Left renal pelvis (tissue), 4 donors: ENCODE data around the gene PRX. TPM values are rescaled to one million over a fixed set of nuclear protein-coding genes. Genes with fewer than 3 reads are reported as not detected.

Experiments used
- polyA plus RNA-seq, 4 donors: library from polyadenylated mRNA; unstranded; fragments of 120-200 nt; gene quantifications; one replicate each; pipeline ENCODE4 v1.2.1, GENCODE V29; 2013; ENCODE audit not compliant: insufficient read length in 4 of 4

The PRX gene
- polyA plus RNA-seq, 4 donors: 7.9 to 13.4 (median 10.4) TPM

Other genes starting within 250 kb of the PRX start
- 10 to 100 TPM; 10.1 to 22.7 (median 14.3) TPM for gene MAP3K10, start 222.0 kb downstream of the PRX start, polyA plus RNA-seq
- gene TTC9B, start 195.0 kb downstream of the PRX start, polyA plus RNA-seq: under 1 TPM in 3 of 4 donors, not detected in 1; 0.05 to 0.20 (median 0.09) TPM
- 1 to 10 TPM in 1 of 4 donors, under 1 TPM in 3; 0.29 to 2.8 (median 0.80) TPM for gene CCNP, start 186.7 kb downstream of the PRX start, polyA plus RNA-seq
- 100 to 1,000 TPM; 139 to 203 (median 168) TPM for gene AKT2, start 128.0 kb downstream of the PRX start, polyA plus RNA-seq
- gene C19orf47, start 65.0 kb downstream of the PRX start, polyA plus RNA-seq: 10 to 100 TPM in 3 of 4 donors, 1 to 10 TPM in 1; 9.7 to 16.1 (median 12.2) TPM
- 100 to 1,000 TPM; 239 to 328 (median 258) TPM for gene PLD3, start 64.7 kb downstream of the PRX start, polyA plus RNA-seq
- gene HIPK4, start 23.2 kb downstream of the PRX start, polyA plus RNA-seq: under 1 TPM; 0.11 to 0.26 (median 0.16) TPM
- gene SERTAD1, start 12.6 kb upstream of the PRX start, polyA plus RNA-seq: 10 to 100 TPM in 1 of 4 donors, 1 to 10 TPM in 3; 6.3 to 11.2 (median 8.2) TPM
- 10 to 100 TPM; 31.6 to 66.6 (median 37.1) TPM for gene SERTAD3, start 31.0 kb upstream of the PRX start, polyA plus RNA-seq
- 10 to 100 TPM; 38.3 to 81.1 (median 46.6) TPM for gene BLVRB, start 52.4 kb upstream of the PRX start, polyA plus RNA-seq
- 1 to 10 TPM; 1.2 to 3.3 (median 1.8) TPM for gene SPTBN4, start 53.6 kb upstream of the PRX start, polyA plus RNA-seq
- gene SHKBP1, start 163.5 kb upstream of the PRX start, polyA plus RNA-seq: 10 to 100 TPM; 22.2 to 52.9 (median 40.8) TPM
- 100 to 1,000 TPM; 193 to 531 (median 257) TPM for gene LTBP4, start 188.0 kb upstream of the PRX start, polyA plus RNA-seq